IPS-NIHi7 (cell line): ENCODE results near the gene NR0B2.

ENCODE experiments used
- DNase-seq: peaks from one replicate; pipeline ENCODE4 v3.0.0; 2012; ENCODE audit warnings: mixed read lengths; ENCODE audit errors: extremely low spot score

The NR0B2 gene

GRCh38 chr1:26936823-26937222 lies 23.0 kb upstream of the NR0B2 start:
- no peak for DNase-seq

- no peak for DNase-seq
Measured at GRCh38 chr1:26932531-26932930, 18.8 kb upstream of the NR0B2 start.

- DNase-seq, result no peak
Measured at GRCh38 chr1:26923711-26924110, 9.9 kb upstream of the NR0B2 start.

GRCh38 chr1:26922901-26923300 lies 9.1 kb upstream of the NR0B2 start:
- no peak for DNase-seq

GRCh38 chr1:26922431-26922729 lies 8.6 kb upstream of the NR0B2 start:
- DNase-seq, result no peak

GRCh38 chr1:26921540-26922430 lies 8.0 kb upstream of the NR0B2 start, which contains the start of gene NUDC:
TSS of gene NUDC (plus strand) at chr1:26921743. CDS start at chr1:26921849, 106 bp downstream.
- peak; percentile 99 for DNase-seq

GRCh38 chr1:26921126-26921539 lies 7.4 kb upstream of the NR0B2 start:
- DNase-seq, result no peak

GRCh38 chr1:26915204-26915842 lies 1.5 kb upstream of the NR0B2 start:
- no peak for DNase-seq

GRCh38 chr1:26913389-26913753 lies 404 bp downstream of the NR0B2 start:
- DNase-seq, result no peak

GRCh38 chr1:26912147-26912490 lies 1.7 kb downstream of the NR0B2 start:
- no peak for DNase-seq

- no peak for DNase-seq
Measured at GRCh38 chr1:26911399-26912146, 2.2 kb downstream of the NR0B2 start.

- DNase-seq, result no peak
Measured at GRCh38 chr1:26910343-26911160, 3.2 kb downstream of the NR0B2 start.

- no peak for DNase-seq
Measured at GRCh38 chr1:26909951-26910342, 3.8 kb downstream of the NR0B2 start.

- peak; percentile 35 for DNase-seq
Measured at GRCh38 chr1:26907071-26907917, 6.5 kb downstream of the NR0B2 start.

GRCh38 chr1:26900815-26901511 lies 12.8 kb downstream of the NR0B2 start:
- DNase-seq, result no peak

GRCh38 chr1:26900001-26900814 lies 13.6 kb downstream of the NR0B2 start, which contains the start of gene GPATCH3:
TSS of gene GPATCH3 (minus strand) at chr1:26900467. CDS start at chr1:26900442, 25 bp downstream.
- peak; percentile 95 for DNase-seq

GRCh38 chr1:26897351-26897750 lies 16.4 kb downstream of the NR0B2 start:
- no peak for DNase-seq

- DNase-seq, result no peak
Measured at GRCh38 chr1:26894263-26894662, 19.5 kb downstream of the NR0B2 start.

- DNase-seq, result no peak
Measured at GRCh38 chr1:26890467-26890796, 23.3 kb downstream of the NR0B2 start.
